GM23338 (cell line): ENCODE data around the gene XRN2.

Experiments
- CREB1 ChIP-seq: fragments of 250-450 bp; sonication (Bioruptor Pico); IDR thresholded peaks from 2 replicates; pipeline ENCODE4 v1.5.0; 2020; ENCODE audit warnings: low read depth, mild to moderate bottlenecking, moderate library complexity
- CTCF ChIP-seq, 2 experiments: fragments of 200-600 bp in 1 of 2; sonication (generic) in 1 of 2; conservative IDR thresholded peaks; 2 replicates each; pipeline versions ENCODE4 v1.5.1 to v1.6.1; 2016 to 2017; ENCODE audit warnings: antibody characterized with exemption in 2 of 2, low read depth in 2 of 2, mild to moderate bottlenecking in 2 of 2, moderate library complexity in 1 of 2
- EZH2 ChIP-seq: fragments of 200-600 bp; sonication (generic); IDR thresholded peaks from one replicate; pipeline ENCODE4 v1.8.0; 2017; ENCODE audit warnings: antibody characterized with exemption, mild to moderate bottlenecking, low read depth; ENCODE audit not compliant: unreplicated experiment
- EZH2phosphoT487 ChIP-seq: fragments of 200-600 bp; sonication (generic); IDR thresholded peaks from one replicate; pipeline ENCODE4 v1.8.1; 2018; ENCODE audit warnings: antibody characterized with exemption; ENCODE audit not compliant: unreplicated experiment
- JUNB ChIP-seq: IDR thresholded peaks from one replicate; pipeline ENCODE4 v1.6.1; 2016; ENCODE audit warnings: antibody characterized with exemption; ENCODE audit not compliant: unreplicated experiment
- NANOG ChIP-seq: IDR thresholded peaks from 2 replicates; pipeline ENCODE4 v1.6.1; 2016; ENCODE audit warnings: antibody characterized with exemption, borderline replicate concordance
- POLR2AphosphoS5 ChIP-seq: IDR thresholded peaks from 2 replicates; pipeline ENCODE4 v1.6.1; 2016; ENCODE audit warnings: antibody characterized with exemption, low read depth
- REST ChIP-seq: IDR thresholded peaks from one replicate; pipeline ENCODE4 v1.6.1; 2018; ENCODE audit warnings: antibody characterized with exemption; ENCODE audit not compliant: unreplicated experiment
- STAT1 ChIP-seq: IDR thresholded peaks from one replicate; pipeline ENCODE4 v1.6.1; 2016; ENCODE audit warnings: antibody characterized with exemption; ENCODE audit not compliant: unreplicated experiment
- ZNF114 ChIP-seq: fragments of 250-450 bp; sonication (Bioruptor Pico); IDR thresholded peaks from 2 replicates; pipeline ENCODE4 v1.5.0; 2020; ENCODE audit warnings: mild to moderate bottlenecking, moderate library complexity
- ZNF462 ChIP-seq: fragments of 250-450 bp; sonication (Bioruptor Pico); IDR thresholded peaks from 2 replicates; pipeline ENCODE4 v1.5.0; 2020; ENCODE audit warnings: mild to moderate bottlenecking, moderate library complexity

- TF ChIP-seq JUNB, result no peak
- no peak for TF ChIP-seq ZNF114 (CRISPR knock-in tag)
- no peak for TF ChIP-seq CTCF (conservative IDR thresholded peaks at IDR 0.05; ENCODE audit: low read depth in 2 of 2)
- TF ChIP-seq EZH2, result no peak
- TF ChIP-seq POLR2AphosphoS5, result no peak
- TF ChIP-seq ZNF462 (CRISPR knock-in tag), result no peak
- TF ChIP-seq REST, result no peak
- no peak for TF ChIP-seq EZH2phosphoT487
- no peak for TF ChIP-seq NANOG
- no peak for TF ChIP-seq STAT1
- TF ChIP-seq CREB1, result no peak
Observed at GRCh38 chr20:21279706-21280521, 23.2 kb upstream of the XRN2 start.
